BE2C (cell line): ENCODE measurements around the gene INPP4B.

Source experiments
- DNase-seq: peaks from one replicate; pipeline ENCODE4 v3.0.0-alpha.2; 2020
- H3K27me3 ChIP-seq: fragments of 250-450 bp; sonication (Bioruptor Pico); 2 replicates; pipeline ENCODE4 v1.5.1; 2020; ENCODE audit warnings: mild to moderate bottlenecking
- H3K36me3 ChIP-seq: fragments of 250-450 bp; sonication (Bioruptor Pico); 2 replicates; pipeline ENCODE4 v1.5.1; 2020; ENCODE audit warnings: mild to moderate bottlenecking
- H3K4me1 ChIP-seq: fragments of 250-450 bp; sonication (Bioruptor Pico); 2 replicates; pipeline ENCODE4 v1.5.1; 2020
- H3K4me3 ChIP-seq: 2 replicates; pipeline ENCODE4 v1.5.1; 2011; ENCODE audit warnings: low read depth, low read length
- H3K9me3 ChIP-seq: fragments of 250-450 bp; sonication (Bioruptor Pico); 2 replicates; pipeline ENCODE4 v1.5.1; 2020
- CTCF ChIP-seq: IDR thresholded peaks from 2 replicates; pipeline ENCODE4 v1.5.1; 2012; ENCODE audit warnings: mild to moderate bottlenecking, low read depth, low read length

INPP4B gene

GRCh38 chr4:142150483-142150882, 695.6 kb downstream of the INPP4B start:
- Histone ChIP-seq H3K4me3 (no peak overlapping the region), H3K4me1 (no peaks in the 10 kb centered on the region), H3K27me3 (no peaks in the 10 kb centered on the region), H3K9me3 (no peaks in the 10 kb centered on the region), H3K36me3 (no peaks in the 10 kb centered on the region)
- DNase-seq = no peak
- TF ChIP-seq CTCF = no peak

GRCh38 chr4:142144813-142145212, 701.3 kb downstream of the INPP4B start:
- TF ChIP-seq CTCF = no peak
- Histone ChIP-seq H3K9me3 (no peaks in the 10 kb centered on the region), H3K4me1 (no peaks in the 10 kb centered on the region), H3K36me3 (no peaks in the 10 kb centered on the region), H3K27me3 (no peaks in the 10 kb centered on the region), H3K4me3 (no peak overlapping the region)
- DNase-seq = no peak

- Histone ChIP-seq H3K4me3 (no peak overlapping the region), H3K4me1 (no peaks in the 10 kb centered on the region), H3K36me3 (no peaks in the 10 kb centered on the region), H3K27me3 (no peaks in the 10 kb centered on the region), H3K9me3 (no peaks in the 10 kb centered on the region)
- DNase-seq = no peak
- TF ChIP-seq CTCF = no peak
Measured at GRCh38 chr4:142142366-142143054, 703.6 kb downstream of the INPP4B start.

GRCh38 chr4:142141224-142141623, 704.9 kb downstream of the INPP4B start:
- H3K4me1 ChIP-seq = no peaks in the 10 kb centered on the region
- TF ChIP-seq CTCF = no peak
- H3K27me3 ChIP-seq = no peaks in the 10 kb centered on the region
- no peaks in the 10 kb centered on the region for H3K36me3 ChIP-seq
- H3K4me3 ChIP-seq = no peak overlapping the region
- no peaks in the 10 kb centered on the region for H3K9me3 ChIP-seq
- no peak for DNase-seq

- Histone ChIP-seq H3K36me3 (no peaks in the 10 kb centered on the region), H3K4me3 (no peak overlapping the region), H3K9me3 (no peaks in the 10 kb centered on the region), H3K27me3 (no peaks in the 10 kb centered on the region), H3K4me1 (peaks cover 9% of the 10 kb centered on the region; the same call in 1 of the 2 replicates)
- no peak for TF ChIP-seq CTCF
- DNase-seq = no peak
Measured at GRCh38 chr4:142130666-142131065, 715.4 kb downstream of the INPP4B start.

- Histone ChIP-seq H3K27me3 (no peaks in the 10 kb centered on the region), H3K36me3 (no peaks in the 10 kb centered on the region), H3K9me3 (no peaks in the 10 kb centered on the region), H3K4me1 (peaks cover 14% of the 10 kb centered on the region; the same call in 1 of the 2 replicates), H3K4me3 (no peak overlapping the region)
- no peak for TF ChIP-seq CTCF
- no peak for DNase-seq
Measured at GRCh38 chr4:142129931-142130330, 716.2 kb downstream of the INPP4B start.
